ENCODE data around the gene MGAT4A. TPM values are rescaled to one million over a fixed set of nuclear protein-coding genes. Genes with fewer than 3 reads are reported as not detected.

The MGAT4A gene
- 10 to 100 TPM; 34.2 to 36.2 TPM for total RNA-seq
- long read RNA-seq, donor 1, full-length matches to known transcripts, result 2 of 6 reads
- long read RNA-seq, donor 1, partial matches to known transcripts, result 3 of 6 reads
- long read RNA-seq, donor 1, other reads (novel, unspliced or antisense), result 1 of 6 reads
- long read RNA-seq, donor 2, full-length matches to known transcripts, result 3 of 6 reads
- long read RNA-seq, donor 2, partial matches to known transcripts, result 2 of 6 reads
- long read RNA-seq, donor 2, other reads (novel, unspliced or antisense), result 1 of 6 reads

DNA sequence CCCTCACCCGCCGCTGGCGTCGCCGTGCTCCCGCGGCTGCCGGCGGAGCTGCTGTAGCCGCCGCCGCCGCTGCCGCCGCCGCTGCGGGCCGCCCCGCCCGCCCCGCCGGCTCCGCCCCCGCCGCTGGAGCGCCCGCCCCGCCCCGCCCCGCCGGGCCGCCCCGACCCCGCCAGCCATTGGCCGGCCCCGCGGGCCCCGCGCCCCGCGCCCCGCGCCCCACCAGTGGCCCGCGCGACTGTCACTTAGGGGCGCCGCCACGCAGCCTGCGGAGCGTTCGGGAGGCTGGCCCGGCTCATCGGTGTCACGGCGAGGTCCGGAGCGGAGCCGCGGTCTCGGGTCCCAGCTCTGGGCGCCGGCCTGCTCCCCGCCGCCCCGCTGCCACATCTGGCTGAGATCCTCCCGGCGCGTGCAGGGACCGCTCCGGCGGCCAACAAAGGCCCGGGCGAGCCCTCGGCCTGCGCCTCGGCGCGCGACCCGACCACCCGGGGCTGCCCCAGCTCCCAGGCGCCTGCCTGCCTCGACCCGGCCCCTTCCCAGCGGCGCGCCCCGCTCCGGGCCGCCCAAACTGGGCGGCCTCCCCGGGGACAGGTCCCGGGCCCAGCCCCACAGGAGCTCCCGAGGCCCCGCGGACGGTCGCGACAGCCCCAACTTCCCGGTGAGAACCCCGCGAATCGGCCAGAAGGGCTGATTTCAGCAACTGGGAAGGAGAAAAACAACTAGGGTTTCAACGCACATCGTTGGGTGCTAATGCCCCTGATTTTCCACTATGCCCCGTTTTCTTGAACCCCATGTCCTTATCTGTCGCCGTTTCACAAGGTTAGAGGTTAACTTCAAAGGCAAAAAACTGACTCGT lies at the start of gene MGAT4A:
Gene MGAT4A, minus strand, starts transcription at position 92 of the 853 bp plus-strand sequence. CDS start 4,800 bp downstream, outside the sequence.
- peak; percentile 90 for DNase-seq (ENCODE audit: low spot score)
- intact Hi-C loops (cut with DNase I), result loop anchor here in 1 of 2 donors (10.0 kb wide), 1 partner anchor 94 kb away; no protein-coding TSS in a partner anchor

DNA sequence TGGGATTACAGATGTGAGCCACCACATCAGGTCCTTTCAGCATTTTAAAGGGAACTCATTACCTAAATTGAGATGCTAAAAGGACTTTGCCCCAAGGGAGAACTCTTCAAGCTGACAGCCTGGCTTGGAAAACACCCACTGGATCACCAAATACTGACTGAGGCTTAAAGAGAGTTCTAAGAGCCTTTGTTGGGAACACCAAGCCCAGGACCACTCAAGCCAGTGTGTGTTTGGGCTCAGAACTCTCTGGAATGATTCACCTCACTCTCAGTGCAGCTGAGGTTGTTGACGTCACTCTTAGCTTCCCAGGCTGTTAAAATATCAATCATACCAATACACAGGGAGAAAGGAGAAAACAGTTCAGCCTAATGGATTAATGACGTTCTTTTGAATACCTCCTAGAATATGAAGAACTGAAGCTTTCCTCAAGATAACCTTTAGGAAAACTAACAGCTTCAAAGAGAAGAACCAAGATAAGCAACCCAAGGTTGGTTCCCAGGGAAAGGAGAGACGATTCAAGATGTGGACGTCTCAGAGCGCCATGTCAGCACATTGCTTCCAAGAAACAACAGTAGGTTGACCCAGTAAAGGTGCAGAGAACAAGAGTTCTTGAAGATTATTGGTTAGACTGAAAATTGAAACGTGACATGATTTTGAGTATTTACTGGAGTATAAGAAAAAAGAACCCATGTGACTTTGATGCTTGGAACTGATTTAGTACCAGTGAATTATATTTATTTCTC lies 48.0 kb upstream of the MGAT4A start:
- intact Hi-C loops (cut with DNase I), result loop anchor here in 1 of 2 donors (5.0 kb wide), 1 partner anchor 542 kb away; no protein-coding TSS in a partner anchor
- DNase-seq (ENCODE audit: low spot score), result no peak

DNA sequence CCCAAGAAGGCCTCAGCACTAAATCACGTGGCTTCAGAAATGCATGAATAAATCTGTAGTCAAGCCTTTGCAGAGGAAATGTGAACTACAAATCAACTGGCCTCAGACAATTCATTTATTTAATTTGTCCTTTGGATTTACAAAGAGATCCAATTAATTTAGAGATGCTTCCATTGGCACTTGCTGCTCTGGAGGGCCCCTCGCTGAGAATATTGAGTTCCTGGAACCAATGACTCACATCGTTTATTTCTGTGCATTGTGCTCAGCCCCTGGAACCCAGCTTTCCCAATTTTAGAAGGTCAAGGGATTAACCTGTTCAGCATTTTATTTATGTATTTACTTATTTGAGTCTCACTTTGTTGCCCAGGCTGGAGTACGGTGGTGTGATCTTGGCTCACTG lies 47.2 kb upstream of the MGAT4A start:
- no peak for DNase-seq (ENCODE audit: low spot score)
- intact Hi-C loops (cut with DNase I), result loop anchor here in 1 of 2 donors (5.0 kb wide), 1 partner anchor 541 kb away; no protein-coding TSS in a partner anchor

DNA sequence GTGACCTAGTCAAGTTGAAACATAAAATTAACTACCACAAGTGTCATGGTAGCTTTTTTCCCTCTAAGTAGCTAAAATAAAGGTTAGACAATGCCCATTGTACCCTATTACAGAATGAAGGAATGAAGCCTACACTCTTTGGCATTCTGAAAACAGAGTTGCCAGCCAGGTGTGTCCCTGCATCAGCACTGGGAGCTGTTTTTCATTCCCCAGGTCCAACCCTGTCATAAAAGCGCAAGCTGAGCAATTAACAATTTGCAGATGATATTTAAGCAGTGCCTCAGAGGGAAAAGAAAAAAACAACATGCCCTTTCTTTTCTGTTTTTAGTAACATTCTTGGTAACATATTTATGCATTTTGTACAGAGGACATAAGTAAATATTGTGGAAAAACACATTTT lies 46.8 kb upstream of the MGAT4A start:
- intact Hi-C loops (cut with DNase I), result loop anchor here in 1 of 2 donors (5.0 kb wide), 1 partner anchor 540 kb away; no protein-coding TSS in a partner anchor
- no peak for DNase-seq (ENCODE audit: low spot score)

DNA sequence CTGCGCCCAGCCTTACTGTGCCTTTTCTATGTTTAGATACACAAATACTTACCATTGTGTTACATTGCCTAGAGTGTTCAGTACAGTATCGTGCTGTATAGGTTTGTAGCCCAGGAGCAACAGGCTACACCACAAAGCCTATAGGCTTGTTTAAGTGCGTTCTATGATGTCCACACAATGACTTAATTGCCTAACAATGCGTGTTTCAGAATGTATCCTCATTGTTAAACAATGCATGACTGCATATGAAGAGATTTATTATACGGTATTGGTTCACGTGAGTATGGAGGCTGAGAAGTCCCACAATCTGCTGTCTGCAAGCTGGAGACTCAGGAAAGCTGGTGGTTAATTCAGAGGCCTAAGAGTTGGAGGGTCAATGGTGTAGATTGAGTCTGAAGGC lies 46.1 kb upstream of the MGAT4A start:
- intact Hi-C loops (cut with DNase I), result loop anchor here in 1 of 2 donors (5.0 kb wide), 1 partner anchor 540 kb away; no protein-coding TSS in a partner anchor
- DNase-seq (ENCODE audit: low spot score), result no peak

DNA sequence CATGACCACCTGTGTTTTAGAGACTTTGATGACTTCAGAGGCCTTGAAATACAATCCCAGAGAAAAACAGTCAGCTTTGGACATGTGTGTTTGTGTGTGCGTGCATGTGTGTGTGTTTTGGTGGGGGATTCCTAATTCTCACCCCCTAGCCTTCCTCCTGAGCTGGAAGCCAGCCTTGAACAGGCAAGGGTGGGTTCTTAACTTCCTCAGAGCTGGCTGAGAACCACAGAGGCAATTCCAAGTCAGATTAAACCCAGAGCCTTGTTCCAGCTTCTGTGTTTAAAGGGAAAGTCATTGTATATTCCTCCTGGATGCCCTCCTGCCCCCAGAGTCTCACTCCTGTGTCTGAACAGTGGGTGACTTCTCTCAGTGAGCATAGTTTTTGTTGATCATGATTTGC lies 45.2 kb upstream of the MGAT4A start:
- DNase-seq (ENCODE audit: low spot score), result no peak
- intact Hi-C loops (cut with DNase I), result loop anchor here in 1 of 2 donors (5.0 kb wide), 1 partner anchor 539 kb away; no protein-coding TSS in a partner anchor

DNA sequence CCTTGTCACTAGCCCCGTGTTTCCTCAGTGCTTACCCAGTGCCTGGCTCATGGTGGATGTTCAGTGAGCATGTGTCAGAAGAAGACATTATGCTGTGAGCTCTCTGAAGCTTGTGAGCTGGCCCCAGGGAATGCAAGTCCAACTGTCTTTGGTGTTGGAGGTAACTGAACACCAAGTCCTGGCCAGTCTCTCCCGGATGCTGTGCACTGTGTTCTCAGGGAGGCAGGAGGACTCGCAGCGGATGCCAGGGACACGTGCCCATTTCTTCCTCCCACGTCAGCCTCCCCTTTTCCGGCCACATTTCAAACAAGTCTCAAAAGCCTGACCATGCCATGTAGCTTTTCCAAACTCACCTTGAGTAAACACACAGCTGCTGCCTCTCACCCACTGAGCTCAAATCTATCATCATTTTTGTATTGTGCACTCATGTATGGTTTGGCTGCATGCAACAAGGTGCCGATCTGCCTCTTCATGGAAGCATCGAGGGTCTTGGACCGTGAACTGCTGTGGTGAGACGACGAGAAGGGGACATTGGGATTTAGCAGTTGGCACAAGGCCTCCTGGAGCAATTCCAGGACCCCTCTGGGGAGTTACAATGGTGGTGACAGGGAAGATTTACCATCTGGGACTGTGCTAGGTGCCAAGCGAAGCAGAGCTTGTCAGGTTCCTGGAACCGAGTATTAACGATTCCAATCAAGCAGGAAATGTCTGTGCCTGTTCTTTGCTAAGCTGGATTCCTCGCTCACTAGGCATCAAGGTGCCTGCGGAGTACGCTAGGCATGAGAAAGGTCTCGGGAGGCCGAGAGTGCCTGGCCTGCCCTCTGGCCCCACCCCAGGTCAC lies 44.4 kb upstream of the MGAT4A start:
- intact Hi-C loops (cut with DNase I), result loop anchor here in 1 of 2 donors (5.0 kb wide), 1 partner anchor 538 kb away; no protein-coding TSS in a partner anchor

DNA sequence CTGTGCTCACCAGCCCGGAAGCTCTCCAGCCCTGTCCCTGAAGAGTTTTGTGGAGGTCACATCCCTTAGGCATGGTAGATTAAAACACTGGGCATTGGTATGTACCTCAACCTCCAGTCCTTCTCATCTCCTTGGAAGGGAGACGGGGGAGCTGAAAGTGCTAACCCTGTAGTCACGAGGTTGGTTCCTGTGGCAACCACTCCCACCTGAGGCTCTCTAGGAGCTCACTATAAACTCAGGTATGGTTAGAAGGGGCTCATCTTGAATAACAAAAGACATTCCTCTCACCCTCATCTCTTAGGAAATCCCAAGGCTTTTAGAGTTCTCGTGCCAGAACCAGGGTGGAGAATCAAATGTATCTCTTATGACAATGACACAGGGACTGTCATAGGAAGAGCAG lies 43.0 kb upstream of the MGAT4A start:
- intact Hi-C loops (cut with DNase I), result loop anchor here in 1 of 2 donors (1.0 kb wide), 1 partner anchor 92 kb away; no protein-coding TSS in a partner anchor
- no peak for DNase-seq (ENCODE audit: low spot score)

More for the DNA sequence above, 44.4 kb upstream of the MGAT4A start:
- DNase-seq (ENCODE audit: low spot score), result no peak

DNA sequence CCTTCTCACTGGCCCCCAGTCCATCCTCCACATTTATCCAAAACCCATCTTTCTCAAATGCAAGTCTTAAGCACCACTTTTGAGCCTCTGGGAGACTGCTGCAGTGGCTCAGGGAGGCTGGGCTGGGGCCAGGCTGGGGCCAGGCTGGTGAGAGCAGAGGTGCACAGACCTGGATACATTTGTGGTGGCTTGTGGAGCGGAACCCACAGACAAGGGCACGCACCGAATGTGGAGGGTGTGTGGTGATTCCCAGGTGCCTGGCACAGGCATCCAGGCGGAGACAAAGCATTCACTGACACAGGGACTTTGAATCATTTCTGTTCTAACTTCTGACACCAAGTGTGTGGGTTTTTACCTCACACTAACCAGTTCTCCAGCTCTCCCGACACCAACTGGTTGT lies 42.2 kb upstream of the MGAT4A start:
- DNase-seq (ENCODE audit: low spot score), result no peak
- intact Hi-C loops (cut with DNase I), result loop anchor here in 1 of 2 donors (1.0 kb wide), 1 partner anchor 91 kb away; no protein-coding TSS in a partner anchor

DNA sequence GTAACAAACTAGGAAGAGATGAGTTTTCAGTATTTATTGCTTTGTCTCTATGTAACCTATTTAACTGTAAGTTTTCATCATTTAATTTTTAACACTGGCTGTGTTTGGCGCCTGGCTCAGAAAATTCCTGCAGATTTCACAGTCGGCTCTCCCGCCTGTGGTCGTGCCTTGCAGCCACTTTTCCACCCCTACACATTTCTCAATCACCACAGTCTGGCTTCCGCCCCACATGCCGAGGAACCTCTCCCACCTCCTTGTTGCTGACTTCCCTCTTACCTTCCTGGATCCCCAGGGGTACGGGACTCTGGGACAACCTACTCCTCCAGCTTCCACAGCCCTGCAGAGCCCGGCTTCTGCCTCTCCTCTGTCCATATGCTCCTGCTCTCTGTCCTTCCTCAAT lies 41.6 kb upstream of the MGAT4A start:
- intact Hi-C loops (cut with DNase I), result no loop called here

DNA sequence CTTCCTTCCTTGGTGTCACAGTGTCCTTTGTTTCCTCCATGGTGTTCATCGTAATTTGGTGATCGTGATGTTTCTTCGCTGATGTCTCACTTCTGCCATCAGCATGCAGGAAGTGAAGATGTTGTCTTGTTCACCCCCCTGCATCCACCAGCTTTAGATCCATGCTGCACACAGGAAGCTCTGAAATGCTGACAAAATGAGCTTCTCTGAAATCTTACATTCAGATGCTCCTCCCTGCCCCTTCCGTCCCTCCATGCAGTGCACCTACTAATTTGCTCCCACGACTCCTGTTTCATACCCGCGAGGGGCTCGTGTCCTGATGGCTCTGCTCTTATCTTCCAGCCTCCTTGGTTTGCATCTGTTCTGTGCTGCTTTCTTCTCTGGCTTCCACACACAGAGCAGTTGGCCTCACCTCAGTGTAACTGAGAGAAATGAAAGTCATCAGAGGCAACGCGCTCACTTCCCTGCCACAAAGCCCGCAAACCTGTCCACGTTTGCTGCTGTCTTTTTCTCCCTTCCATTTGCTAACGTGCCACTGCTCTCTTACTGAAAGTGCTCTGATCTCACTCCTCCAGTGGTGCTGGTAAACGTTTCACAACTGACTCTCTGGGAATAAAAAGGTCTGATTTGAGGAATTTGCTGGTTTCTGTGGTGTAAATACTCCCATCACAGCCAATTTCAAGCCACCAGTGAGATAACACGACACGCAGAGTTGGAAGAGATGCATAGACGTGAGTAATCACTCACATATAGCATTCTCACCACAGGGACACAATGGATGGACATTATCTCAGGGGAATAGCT lies 41.0 kb upstream of the MGAT4A start:
- intact Hi-C loops (cut with DNase I), result no loop called here
- no peak for DNase-seq (ENCODE audit: low spot score)

More for the DNA sequence above, 41.6 kb upstream of the MGAT4A start:
- no peak for DNase-seq (ENCODE audit: low spot score)

DNA sequence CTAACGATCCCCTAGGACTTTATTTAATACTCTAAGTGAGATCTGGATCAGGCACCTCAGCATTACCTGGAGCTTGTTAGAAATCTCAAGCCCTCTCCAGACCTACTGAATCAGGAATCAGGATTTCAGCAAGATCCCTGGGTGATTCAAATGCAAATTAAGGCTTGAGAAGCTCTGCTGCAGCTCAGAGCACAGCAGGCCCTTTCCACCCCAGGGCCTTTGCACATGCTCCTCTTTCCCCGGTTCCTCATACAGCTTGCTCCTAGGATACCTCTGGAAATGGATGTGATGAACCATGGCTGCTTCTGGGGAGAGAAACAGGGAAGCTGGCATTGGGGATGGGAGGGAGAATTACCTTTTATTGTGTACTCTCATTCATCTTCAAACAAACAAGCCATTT lies 40.3 kb upstream of the MGAT4A start:
- intact Hi-C loops (cut with DNase I), result no loop called here
- no peak for DNase-seq (ENCODE audit: low spot score)

DNA sequence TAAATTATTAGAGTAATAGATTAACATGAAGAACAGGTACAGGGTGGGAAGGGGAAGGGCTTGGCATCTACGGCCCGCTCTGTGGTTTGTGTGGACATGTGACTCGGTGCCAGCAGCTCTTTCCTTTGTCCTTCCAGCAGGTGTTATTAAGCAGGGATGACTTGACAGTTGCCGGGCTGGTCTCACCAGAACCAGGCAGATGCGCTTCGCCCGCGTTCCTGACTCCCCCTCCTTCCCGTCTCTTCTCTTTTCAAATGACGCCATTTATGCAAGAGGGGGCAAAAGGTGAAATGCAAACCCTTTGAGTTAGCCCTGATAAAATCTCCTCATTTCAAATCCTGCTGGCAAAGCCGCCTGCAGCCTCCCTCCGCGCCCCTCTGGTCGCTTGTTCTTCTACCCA lies 38.9 kb upstream of the MGAT4A start:
- DNase-seq (ENCODE audit: low spot score), result no peak
- intact Hi-C loops (cut with DNase I), result no loop called here

DNA sequence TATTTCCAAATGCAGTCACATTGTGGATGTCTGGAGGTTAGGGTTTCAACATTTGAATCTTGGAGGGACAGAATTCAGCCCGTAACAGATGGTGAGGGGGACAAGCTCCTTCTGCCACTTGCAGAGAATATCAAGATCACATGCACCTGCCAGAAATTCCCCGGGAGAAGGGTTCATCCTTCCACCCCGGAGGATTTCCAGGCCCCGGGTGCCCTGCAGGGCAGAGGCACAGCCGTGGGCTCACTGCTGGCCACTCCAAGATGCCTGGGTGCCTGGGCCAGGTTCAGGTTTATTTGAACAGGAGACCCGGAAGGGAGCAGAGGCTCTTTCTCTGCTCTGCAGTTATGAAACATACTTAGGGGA lies 38.2 kb upstream of the MGAT4A start:
- intact Hi-C loops (cut with DNase I), result no loop called here
- no peak for DNase-seq (ENCODE audit: low spot score)

DNA sequence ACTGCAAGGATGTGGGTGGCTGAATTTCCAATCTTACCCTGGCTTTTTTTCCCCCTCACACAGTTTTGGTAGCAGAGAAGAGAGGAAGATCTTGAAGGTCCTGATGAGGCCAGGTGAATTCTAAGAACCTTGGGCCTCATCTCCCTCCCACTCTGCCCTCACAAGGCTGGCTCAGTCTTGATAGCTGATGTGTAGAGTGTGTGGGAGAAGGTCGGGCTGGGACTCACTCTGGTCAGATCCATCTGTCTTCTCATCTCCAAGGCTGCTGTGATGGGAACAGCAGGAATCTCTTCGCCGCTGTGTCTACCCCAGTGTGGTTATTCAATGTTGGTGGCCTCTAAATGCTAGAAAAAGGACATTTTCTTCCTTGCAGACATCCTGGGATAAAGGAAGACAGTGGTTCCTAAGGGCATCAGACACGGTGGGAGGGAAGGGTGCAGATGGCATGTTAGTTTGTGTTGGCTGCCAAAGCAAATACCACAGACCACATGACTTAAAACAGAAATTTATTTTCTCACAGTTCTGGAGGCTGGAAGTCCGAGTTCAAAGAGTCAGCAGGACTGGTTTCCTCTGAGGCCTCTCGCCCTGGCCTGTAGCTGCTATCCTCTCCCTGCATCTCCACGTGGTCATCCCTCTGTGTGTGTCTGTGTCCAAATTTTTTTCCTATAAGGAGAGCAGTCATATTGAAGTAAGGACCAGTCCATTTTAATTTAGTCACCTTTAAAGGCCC lies 37.6 kb upstream of the MGAT4A start:
- intact Hi-C loops (cut with DNase I), result no loop called here
- DNase-seq (ENCODE audit: low spot score), result no peak

DNA sequence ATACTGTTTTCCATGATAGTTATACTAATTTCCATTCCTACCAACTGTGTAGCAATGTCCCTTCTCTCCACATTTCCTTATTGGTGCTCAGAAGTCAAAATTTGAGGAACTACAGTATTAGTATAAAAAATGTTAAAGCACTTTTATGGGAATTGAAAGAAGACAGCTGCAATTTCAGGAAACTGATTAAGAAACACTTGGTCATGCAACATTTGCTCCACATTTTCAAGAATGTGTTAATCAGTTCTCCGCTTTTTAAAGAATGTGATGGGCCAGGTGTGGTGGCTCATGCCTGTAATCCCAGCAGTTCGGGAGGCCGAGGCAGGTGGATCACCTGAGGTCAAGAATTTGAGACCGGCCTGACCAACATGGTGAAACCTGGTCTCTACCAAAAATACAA lies 33.6 kb upstream of the MGAT4A start:
- no peak for DNase-seq (ENCODE audit: low spot score)
- intact Hi-C loops (cut with DNase I), result no loop called here

Data from posterior vena cava (tissue), 2 donors.